Measurements from ENCODE around the gene LRRC36.

DNA sequence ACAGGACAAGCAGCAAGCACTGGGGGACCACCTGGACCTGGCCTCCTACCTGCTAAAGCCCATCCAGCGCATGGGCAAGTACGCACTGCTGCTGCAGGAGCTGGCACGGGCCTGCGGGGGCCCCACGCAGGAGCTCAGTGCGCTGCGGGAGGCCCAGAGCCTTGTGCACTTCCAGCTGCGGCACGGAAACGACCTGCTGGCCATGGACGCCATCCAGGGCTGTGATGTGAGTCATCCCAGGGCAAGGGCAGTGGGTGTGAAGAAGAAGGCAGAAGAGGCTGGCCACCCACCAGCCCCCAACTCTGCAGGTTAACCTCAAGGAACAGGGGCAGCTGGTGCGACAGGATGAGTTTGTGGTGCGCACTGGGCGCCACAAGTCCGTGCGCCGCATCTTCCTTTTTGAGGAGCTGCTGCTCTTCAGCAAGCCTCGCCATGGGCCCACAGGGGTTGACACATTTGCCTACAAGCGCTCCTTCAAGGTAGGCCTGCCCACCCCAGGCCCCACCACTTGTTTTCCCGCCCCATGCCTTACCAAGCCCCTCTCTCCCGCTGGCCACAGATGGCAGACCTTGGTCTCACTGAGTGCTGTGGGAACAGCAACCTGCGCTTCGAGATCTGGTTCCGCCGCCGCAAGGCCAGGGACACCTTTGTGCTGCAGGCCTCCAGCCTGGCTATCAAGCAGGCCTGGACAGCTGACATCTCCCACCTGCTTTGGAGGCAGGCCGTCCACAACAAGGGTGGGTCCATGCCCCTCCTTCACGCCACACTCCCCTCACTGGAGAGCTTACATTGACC, 40.0 kb upstream of the LRRC36 start:
- TF ChIP-seq, protein P1, sequence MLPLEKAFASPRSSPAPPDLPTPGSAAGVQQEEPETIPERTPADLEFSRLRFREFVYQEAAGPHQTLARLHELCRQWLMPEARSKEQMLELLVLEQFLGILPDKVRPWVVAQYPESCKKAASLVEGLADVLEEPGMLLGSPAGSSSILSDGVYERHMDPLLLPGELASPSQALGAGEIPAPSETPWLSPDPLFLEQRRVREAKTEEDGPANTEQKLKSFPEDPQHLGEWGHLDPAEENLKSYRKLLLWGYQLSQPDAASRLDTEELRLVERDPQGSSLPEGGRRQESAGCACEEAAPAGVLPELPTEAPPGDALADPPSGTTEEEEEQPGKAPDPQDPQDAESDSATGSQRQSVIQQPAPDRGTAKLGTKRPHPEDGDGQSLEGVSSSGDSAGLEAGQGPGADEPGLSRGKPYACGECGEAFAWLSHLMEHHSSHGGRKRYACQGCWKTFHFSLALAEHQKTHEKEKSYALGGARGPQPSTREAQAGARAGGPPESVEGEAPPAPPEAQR (CRISPR knock-in tag; IDR thresholded peaks at IDR 0.05), result no peak
- TF ChIP-seq, protein P2, sequence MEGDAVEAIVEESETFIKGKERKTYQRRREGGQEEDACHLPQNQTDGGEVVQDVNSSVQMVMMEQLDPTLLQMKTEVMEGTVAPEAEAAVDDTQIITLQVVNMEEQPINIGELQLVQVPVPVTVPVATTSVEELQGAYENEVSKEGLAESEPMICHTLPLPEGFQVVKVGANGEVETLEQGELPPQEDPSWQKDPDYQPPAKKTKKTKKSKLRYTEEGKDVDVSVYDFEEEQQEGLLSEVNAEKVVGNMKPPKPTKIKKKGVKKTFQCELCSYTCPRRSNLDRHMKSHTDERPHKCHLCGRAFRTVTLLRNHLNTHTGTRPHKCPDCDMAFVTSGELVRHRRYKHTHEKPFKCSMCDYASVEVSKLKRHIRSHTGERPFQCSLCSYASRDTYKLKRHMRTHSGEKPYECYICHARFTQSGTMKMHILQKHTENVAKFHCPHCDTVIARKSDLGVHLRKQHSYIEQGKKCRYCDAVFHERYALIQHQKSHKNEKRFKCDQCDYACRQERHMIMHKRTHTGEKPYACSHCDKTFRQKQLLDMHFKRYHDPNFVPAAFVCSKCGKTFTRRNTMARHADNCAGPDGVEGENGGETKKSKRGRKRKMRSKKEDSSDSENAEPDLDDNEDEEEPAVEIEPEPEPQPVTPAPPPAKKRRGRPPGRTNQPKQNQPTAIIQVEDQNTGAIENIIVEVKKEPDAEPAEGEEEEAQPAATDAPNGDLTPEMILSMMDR (IDR thresholded peaks at IDR 0.05), result no peak
- TF ChIP-seq GABPB1 (CRISPR knock-in tag; IDR thresholded peaks at IDR 0.05) (no peak), NFE2L1 (CRISPR knock-in tag; IDR thresholded peaks at IDR 0.05) (no peak), SMAD3 (CRISPR knock-in tag; IDR thresholded peaks at IDR 0.05; ENCODE audit: borderline replicate concordance) (no peak), CREM (CRISPR knock-in tag; IDR thresholded peaks at IDR 0.05) (no peak), ETV6 (CRISPR knock-in tag; IDR thresholded peaks at IDR 0.05) (no peak), RELA (CRISPR knock-in tag; IDR thresholded peaks at IDR 0.05; ENCODE audit: borderline replicate concordance) (no peak)
- TF ChIP-seq, protein P3, sequence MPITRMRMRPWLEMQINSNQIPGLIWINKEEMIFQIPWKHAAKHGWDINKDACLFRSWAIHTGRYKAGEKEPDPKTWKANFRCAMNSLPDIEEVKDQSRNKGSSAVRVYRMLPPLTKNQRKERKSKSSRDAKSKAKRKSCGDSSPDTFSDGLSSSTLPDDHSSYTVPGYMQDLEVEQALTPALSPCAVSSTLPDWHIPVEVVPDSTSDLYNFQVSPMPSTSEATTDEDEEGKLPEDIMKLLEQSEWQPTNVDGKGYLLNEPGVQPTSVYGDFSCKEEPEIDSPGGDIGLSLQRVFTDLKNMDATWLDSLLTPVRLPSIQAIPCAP (CRISPR knock-in tag; IDR thresholded peaks at IDR 0.05), result no peak
- TF ChIP-seq, protein P4, sequence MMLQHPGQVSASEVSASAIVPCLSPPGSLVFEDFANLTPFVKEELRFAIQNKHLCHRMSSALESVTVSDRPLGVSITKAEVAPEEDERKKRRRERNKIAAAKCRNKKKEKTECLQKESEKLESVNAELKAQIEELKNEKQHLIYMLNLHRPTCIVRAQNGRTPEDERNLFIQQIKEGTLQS (CRISPR knock-in tag; conservative IDR thresholded peaks at IDR 0.05), result no peak
- TF ChIP-seq, protein P5, sequence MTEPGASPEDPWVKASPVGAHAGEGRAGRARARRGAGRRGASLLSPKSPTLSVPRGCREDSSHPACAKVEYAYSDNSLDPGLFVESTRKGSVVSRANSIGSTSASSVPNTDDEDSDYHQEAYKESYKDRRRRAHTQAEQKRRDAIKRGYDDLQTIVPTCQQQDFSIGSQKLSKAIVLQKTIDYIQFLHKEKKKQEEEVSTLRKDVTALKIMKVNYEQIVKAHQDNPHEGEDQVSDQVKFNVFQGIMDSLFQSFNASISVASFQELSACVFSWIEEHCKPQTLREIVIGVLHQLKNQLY (CRISPR knock-in tag; IDR thresholded peaks at IDR 0.05), result no peak
- TF ChIP-seq, protein P6, sequence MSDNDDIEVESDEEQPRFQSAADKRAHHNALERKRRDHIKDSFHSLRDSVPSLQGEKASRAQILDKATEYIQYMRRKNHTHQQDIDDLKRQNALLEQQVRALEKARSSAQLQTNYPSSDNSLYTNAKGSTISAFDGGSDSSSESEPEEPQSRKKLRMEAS (CRISPR knock-in tag; IDR thresholded peaks at IDR 0.05), result no peak
- TF ChIP-seq, protein P7, sequence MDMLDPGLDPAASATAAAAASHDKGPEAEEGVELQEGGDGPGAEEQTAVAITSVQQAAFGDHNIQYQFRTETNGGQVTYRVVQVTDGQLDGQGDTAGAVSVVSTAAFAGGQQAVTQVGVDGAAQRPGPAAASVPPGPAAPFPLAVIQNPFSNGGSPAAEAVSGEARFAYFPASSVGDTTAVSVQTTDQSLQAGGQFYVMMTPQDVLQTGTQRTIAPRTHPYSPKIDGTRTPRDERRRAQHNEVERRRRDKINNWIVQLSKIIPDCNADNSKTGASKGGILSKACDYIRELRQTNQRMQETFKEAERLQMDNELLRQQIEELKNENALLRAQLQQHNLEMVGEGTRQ (CRISPR knock-in tag; IDR thresholded peaks at IDR 0.05), result no peak
- TF ChIP-seq, protein P8, sequence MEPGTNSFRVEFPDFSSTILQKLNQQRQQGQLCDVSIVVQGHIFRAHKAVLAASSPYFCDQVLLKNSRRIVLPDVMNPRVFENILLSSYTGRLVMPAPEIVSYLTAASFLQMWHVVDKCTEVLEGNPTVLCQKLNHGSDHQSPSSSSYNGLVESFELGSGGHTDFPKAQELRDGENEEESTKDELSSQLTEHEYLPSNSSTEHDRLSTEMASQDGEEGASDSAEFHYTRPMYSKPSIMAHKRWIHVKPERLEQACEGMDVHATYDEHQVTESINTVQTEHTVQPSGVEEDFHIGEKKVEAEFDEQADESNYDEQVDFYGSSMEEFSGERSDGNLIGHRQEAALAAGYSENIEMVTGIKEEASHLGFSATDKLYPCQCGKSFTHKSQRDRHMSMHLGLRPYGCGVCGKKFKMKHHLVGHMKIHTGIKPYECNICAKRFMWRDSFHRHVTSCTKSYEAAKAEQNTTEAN (CRISPR knock-in tag; IDR thresholded peaks at IDR 0.05), result no peak

All from WTC11 (cell line).